Thyroid gland (tissue), 4 donors: ENCODE measurements around the gene TMEM132C.

Experiments
- CTCF ChIP-seq, 6 experiments: fragments of 200-600 bp in 3 of 6; fragments of 450-650 bp in 3 of 6; sonication (generic) in 3 of 6; IDR thresholded peaks; one replicate each; pipeline ENCODE4 v1.5.1; 2016 to 2019; ENCODE audit warnings: antibody characterized with exemption in 6 of 6, mild to moderate bottlenecking in 2 of 6, inconsistent platforms in 1 of 6, moderate library complexity in 1 of 6
- POLR2A ChIP-seq, 2 donors: fragments of 450-650 bp; IDR thresholded peaks; one replicate each; pipeline ENCODE4 v1.6.1; 2017; ENCODE audit warnings: antibody characterized with exemption in 2 of 2, mild to moderate bottlenecking in 2 of 2, moderate library complexity in 1 of 2

GRCh38 chr12:128595609-128596008 lies 328.6 kb downstream of the TMEM132C start:
- no peak for TF ChIP-seq CTCF (IDR thresholded peaks at IDR 0.05)
- no peak for TF ChIP-seq POLR2A (IDR thresholded peaks at IDR 0.05)
